H1 (cell line): ENCODE measurements around the gene SBF2. TPM values are rescaled to one million over a fixed set of nuclear protein-coding genes. Genes with fewer than 3 reads are reported as not detected.

Source experiments
- CHD7 ChIP-seq: fragments of 300-600 bp; sonication (generic); IDR thresholded peaks from 2 replicates; pipeline ENCODE4 v1.7.1; 2012; ENCODE audit warnings: low read length, moderate library complexity, mild to moderate bottlenecking, inconsistent platforms; ENCODE audit not compliant: insufficient replicate concordance
- polyA plus RNA-seq, 7 experiments: library from polyadenylated mRNA; depleted of rRNA in 3 of 7; stranded (reverse) in 5 of 7; unstranded in 2 of 7; fragments of >200 nt in 5 of 7; fragments of 200-250 nt in 2 of 7; gene quantifications; 1 replicate in 5 of 7; 2 replicates in 1 of 7; 4 replicates in 1 of 7; pipeline versions ENCODE4 v1.2.1 to v1.2.3, GENCODE V29; 2011 to 2013; ENCODE audit warnings: missing spikeins in 2 of 7, mixed read lengths in 2 of 7
- total RNA-seq: library from RNA; stranded (reverse); fragmentation: NEBNext Ultra II Directional; extraction: Animal tissue kit (Norgen Biotek cat#: 25700); gene quantifications from 2 replicates; pipeline ENCODE4 v1.2.1, GENCODE V29; 2021

Gene SBF2
- total and polyA plus RNA-seq, 2 of the 8 experiments (the other 6 are each of a cell fraction or from before 2014, with no cell fraction given), result 36.7 to 50.5 TPM

DNA sequence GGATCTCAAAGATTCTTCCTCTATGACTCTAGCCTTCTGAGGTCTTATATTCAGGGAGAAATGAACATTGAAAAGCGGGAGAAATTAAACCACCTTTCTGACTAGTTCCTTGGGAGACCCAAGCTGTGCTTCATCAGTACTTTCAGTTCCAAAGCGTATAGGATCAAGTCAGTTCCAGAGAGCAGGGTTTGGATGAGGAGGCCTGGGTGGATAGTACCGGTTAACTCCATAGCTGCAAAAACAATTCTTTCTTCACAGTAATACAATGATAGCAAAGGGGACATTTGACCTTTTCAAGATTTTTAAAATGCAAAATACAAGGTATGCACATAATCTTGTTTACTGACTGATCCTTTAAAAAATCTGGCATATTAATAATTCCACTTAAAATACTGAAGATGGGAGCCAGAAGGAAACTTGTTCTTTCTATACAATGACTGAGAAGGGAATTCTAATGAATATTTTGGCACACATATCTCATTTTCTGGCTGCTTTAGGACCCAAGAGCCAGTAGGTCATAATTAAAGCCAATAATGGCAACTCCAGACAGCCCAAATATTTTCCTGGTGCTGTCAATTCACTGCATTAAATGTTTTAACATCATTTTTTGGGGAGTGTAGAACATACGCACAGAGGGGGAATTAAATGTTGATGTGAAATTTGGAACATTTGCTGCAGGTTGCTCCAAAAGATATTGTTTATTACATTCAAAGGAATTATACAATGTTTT, 26.9 kb upstream of the SBF2 start (continued):
- TF ChIP-seq CHD7, result no peak
